K562 (cell line): ENCODE results near the gene IL27RA. TPM values are rescaled to one million over a fixed set of nuclear protein-coding genes. Genes with fewer than 3 reads are reported as not detected.

Experiments
- EP300 ChIP-seq: IDR thresholded peaks from 2 replicates; pipeline ENCODE4 v1.6.1; 2012; ENCODE audit warnings: low read length, improper control_type of control experiment
- KLF1 ChIP-seq: fragments of 450-650 bp; IDR thresholded peaks from 2 replicates; pipeline ENCODE4 v1.6.1; 2016; ENCODE audit warnings: missing genetic modification characterization, missing compliant biosample characterization
- NFYB ChIP-seq: IDR thresholded peaks from 2 replicates; pipeline ENCODE4 v1.6.1; 2011; ENCODE audit warnings: mild to moderate bottlenecking, moderate library complexity; ENCODE audit not compliant: insufficient read length; ENCODE audit errors: extremely low read depth
- NR2C1 ChIP-seq, 2 experiments: fragments of 450-650 bp; IDR thresholded peaks; 2 replicates each; pipeline ENCODE4 v1.6.1; 2017; ENCODE audit warnings: mild to moderate bottlenecking in 2 of 2, antibody characterized with exemption in 1 of 2, inconsistent platforms in 1 of 2, missing compliant biosample characterization in 1 of 2, missing genetic modification characterization in 1 of 2
- PATZ1 ChIP-seq: fragments of 250-450 bp; sonication (Bioruptor Pico); IDR thresholded peaks from 2 replicates; pipeline ENCODE4 v1.5.0; 2020; ENCODE audit warnings: mild to moderate bottlenecking, borderline replicate concordance
- PKNOX1 ChIP-seq: fragments of 450-650 bp; IDR thresholded peaks from 2 replicates; pipeline ENCODE4 v1.6.1; 2016
- SFPQ ChIP-seq: fragments of 200-400 bp; formaldehyde crosslinking; IDR thresholded peaks from 2 replicates; pipeline ENCODE4 v1.6.1; 2017; ENCODE audit warnings: mild to moderate bottlenecking, low read depth, low read length, moderate library complexity
- ZNF586 ChIP-seq: fragments of 450-650 bp; formaldehyde crosslinking; conservative IDR thresholded peaks from 2 replicates; pipeline ENCODE4 v1.4.0; 2020; ENCODE audit warnings: mild to moderate bottlenecking, moderate library complexity
- ZNF592 ChIP-seq: fragments of 450-650 bp; IDR thresholded peaks from 2 replicates; pipeline ENCODE4 v1.6.1; 2017; ENCODE audit warnings: antibody characterized with exemption, mild to moderate bottlenecking
- polyA plus RNA-seq, 8 experiments: library from polyadenylated mRNA; depleted of rRNA in 4 of 8; stranded (reverse) in 5 of 8; unstranded in 3 of 8; fragments of >200 nt; fragmentation: Nextera tagmentation in 2 of 8; fragmentation: Illumina TruSeq in 1 of 8; extraction: Ambion mirVana in 2 of 8; extraction: Trizol in 1 of 8; gene quantifications; 2 replicates each; pipeline versions ENCODE4 v1.2.1 to v1.2.3, GENCODE V29; 2011 to 2014; ENCODE audit warnings: inconsistent platforms in 1 of 8, missing spikeins in 1 of 8
- total RNA-seq, 7 experiments: library from RNA; depleted of rRNA in 6 of 7; stranded (reverse); fragments of >200 nt in 6 of 7; fragmentation: Illumina TruSeq in 2 of 7; extraction: Trizol in 2 of 7; gene quantifications; 2 replicates each; pipeline versions ENCODE4 v1.2.1 to v1.2.3, GENCODE V29; 2011 to 2021; ENCODE audit warnings: low replicate concordance in 1 of 7

IL27RA gene
- total and polyA plus RNA-seq, 9 of the 15 experiments (the other 6 are each of a cell fraction or from before 2014, with no cell fraction given): 1.9 to 15.9 (median 12.0) TPM

GRCh38 chr19:14023404-14024235 lies 7.9 kb upstream of the IL27RA start (continued):
- TF ChIP-seq ZNF592 (peak; percentile 33; the same call in 1 of the 2 replicates), SFPQ (no peak), ZNF586 (no peak), KLF1 (tag) (no peak), NFYB (no peak), EP300 (peak; percentile 35; the same call in 1 of the 2 replicates), NR2C1 (IDR thresholded peaks at IDR 0.05) (peak; percentile 37; the same call in 1 of the 2 replicates), NR2C1 (tag; IDR thresholded peaks at IDR 0.05) (peak; percentile 73), PKNOX1 (peak; percentile 44; the same call in 1 of the 2 replicates), PATZ1 (CRISPR knock-in tag) (no peak)
